NCI-H748 (cell line): ENCODE data around the gene VEPH1.

Experiments used
- DNase-seq: peaks from one replicate; lab custom pipeline; 2025; ENCODE audit not compliant: unreplicated experiment; lab: John Stamatoyannopoulos, UW

Gene VEPH1

DNA sequence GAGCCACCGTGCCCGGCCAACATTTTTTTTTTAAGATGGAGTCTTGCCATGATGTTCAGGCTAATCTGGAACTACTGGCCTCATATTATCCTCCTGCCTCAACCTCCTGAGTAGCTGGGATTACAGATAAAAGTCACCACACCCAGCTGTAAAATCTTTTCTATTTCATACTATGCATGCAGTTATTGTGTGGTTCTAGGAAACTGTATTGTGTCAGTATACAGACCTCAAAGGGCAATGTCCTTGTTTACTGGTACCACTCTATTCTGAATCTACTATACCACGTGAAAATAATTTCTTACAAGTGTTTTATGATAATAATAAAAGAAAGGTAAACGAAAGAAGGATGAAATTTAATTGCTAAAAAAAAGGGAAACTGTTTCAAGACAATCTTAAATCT, 190.0 kb downstream of the VEPH1 start:
- no peak for DNase-seq

DNA sequence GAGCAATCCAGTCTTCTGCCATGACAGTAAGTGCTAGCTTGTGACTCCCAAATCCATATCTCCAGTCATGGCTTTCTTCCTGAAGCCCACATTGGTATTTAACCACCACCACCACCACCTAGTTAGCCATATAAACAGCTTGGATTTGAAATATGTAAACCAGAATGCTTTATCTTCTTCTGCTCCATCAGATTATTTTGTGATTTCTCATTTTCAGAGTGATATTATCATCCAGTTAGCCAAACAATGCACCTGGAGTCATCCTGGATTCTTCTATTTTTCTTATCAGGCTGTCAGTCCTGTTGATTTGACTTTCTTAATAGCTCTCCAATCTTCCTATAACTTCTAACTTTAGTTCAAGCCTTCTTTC, 190.9 kb downstream of the VEPH1 start:
- DNase-seq: no peak

DNA sequence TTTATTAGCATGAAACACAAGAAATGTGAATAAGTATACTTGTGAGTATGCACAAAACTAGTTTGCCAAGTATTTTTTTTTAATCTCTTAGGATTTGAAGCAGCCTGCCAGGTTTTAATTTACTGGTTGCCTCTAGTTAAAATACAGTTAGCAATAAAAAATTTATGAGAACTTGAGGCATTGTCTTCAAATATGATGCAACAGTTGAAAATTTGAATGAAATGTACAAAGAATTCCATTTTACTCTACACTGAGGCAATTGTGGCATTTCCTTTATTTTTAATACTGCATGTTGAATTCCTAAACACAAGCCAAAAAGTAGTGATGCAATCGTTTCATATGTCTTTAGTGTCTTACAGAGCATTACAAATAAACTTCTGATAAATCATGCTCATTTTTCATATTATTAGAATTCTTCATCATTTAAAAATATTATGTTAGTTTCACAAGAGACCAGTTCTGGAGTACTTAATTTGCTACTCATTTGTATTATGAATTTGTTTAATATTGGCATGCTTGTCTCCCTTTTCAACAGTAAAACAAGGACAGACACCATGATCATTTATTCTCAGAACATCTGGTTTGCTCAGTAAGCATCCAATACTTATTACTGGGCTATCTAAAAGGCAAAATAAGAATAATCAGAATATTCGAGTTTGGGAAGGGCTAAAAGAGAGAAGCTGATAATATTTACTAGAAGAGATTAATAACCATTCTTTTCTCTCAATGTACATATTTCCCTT, 191.4 kb downstream of the VEPH1 start:
- DNase-seq: no peak

DNA sequence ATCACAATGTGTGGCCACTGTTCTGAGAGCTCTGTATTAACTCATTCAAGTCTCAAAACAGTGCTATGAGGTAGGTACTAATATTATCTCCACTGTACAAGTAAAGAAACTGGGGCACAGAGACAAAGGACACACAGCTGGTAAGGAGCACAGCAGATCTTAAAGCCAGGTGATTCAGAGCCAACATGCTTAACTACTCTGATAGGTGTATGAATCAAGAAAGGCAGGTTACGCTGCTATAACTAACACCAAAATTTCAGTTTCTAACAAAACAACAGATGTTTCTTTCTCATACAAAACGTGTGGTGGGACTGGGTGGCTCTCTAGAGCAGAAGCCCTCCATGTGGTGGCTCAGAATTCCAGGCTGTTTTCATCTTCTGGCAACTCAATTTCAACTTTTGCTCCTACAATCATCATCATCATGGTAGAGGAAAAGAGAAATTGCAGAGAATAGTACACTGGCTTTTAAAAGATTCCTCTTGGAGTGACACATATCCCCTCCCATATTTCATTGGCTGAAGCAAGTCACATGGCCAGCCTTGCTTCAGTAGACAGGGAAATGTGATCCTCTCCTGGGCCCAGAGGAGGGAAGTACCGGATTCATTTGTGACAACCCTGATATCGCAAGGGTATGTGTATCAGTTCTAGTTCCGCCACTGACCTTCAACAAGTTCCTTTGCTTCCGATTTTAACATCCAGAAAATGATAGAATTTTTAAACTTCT, 192.7 kb downstream of the VEPH1 start:
- no peak for DNase-seq

DNA sequence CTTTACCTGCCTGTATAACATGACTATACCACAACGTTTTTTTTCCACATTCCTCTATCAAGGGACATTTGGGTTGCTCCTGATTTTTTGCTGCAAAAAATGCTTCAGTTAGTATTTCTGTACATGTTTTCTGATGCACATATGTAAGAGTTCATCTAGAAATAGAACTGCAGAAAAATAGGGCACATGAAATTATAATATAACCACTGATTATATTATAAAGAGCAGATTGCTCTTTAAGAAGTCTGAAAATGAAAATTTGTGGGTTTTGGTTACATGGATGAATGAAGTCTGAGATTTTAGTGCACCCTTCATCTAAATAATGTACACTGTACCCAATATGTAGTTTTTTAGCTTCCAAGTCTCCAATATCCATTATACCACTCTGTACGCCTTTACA, 196.7 kb downstream of the VEPH1 start:
- no peak for DNase-seq

DNA sequence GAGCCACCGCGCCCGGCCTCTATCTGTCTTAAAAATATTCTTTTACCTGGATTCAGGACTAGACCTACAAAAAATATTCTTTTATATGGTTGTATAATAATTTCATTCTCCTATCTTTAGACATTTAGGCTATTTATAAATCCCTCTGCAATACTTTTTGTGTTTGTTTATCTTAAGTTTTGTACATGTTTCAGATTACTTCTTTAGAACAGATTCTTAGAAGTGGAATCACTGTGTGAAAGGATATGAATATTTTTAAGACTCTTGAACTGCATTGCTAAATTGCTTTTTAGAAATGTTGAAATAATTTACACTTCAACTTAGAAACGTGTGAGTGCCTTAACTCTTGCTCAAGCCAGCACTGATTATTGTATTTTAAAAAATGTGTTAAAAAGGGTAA, 197.8 kb downstream of the VEPH1 start:
- no peak for DNase-seq

DNA sequence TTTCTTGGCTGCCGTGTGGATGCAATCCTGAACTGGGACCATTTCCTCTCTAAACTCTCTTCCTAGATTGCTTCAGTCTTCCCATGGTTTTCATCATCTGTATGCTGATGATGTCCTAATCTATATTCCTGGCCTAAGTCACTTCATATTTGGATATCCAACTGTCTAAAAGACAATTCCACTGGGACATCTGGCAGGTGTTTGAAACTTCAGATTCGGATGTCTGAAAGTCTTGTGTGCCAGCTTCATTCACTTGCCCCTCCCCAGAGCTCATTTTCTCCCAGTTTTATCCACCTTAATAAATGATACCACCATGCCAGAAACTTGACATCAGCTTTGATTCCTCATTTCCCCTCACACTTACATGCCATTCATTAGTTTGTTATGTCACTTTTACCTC, 201.5 kb downstream of the VEPH1 start:
- no peak for DNase-seq

DNA sequence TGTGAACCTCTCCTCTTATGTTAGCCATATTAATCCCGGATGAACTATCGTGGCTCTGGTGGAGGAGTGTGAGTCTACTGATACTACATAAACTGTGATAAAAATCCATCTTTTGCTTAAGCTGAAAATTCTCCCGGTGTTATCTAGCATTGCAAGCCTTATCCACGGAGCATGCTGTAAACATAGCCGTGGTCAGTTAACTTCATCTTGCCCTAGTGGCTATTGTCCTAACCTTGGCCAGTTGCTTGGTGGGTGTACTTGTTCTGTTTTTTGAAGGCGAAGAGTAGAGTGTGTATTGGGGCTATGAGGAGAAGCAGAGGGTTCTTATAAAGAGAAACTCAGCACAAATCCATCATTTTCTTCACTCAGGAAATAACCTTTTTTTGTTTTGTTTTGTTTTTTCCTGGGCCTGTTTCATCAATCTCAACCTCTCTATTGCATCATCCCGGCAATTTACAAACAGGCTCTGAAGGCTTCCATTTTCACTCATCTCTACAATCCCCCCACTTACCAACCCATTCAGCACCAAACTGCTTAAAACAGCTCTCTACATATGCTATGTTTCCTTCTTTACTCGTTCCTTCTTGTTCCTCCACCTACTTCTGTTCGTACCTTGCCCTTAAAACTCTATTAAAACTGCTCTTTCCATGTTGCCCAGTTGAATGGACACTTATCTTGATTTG, 202.1 kb downstream of the VEPH1 start:
- no peak for DNase-seq

DNA sequence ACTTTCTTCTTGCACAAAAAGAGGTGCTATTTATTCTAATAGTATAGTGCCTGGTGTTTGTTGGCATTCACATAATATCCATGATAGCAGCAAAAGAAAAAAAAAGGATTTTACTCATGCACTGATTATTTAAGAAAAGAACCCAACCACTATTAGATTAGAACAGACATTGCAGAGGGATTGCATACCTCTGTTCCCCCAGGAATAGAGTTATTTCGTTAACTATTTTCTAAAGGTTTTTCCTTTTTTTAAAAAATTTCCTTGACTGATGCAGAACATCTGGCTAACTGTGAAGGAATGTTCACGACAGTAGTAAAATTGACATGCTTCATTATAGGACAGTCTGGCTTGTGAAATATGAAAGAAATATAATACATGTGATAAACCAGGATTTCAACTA, 203.1 kb downstream of the VEPH1 start:
- DNase-seq: no peak

DNA sequence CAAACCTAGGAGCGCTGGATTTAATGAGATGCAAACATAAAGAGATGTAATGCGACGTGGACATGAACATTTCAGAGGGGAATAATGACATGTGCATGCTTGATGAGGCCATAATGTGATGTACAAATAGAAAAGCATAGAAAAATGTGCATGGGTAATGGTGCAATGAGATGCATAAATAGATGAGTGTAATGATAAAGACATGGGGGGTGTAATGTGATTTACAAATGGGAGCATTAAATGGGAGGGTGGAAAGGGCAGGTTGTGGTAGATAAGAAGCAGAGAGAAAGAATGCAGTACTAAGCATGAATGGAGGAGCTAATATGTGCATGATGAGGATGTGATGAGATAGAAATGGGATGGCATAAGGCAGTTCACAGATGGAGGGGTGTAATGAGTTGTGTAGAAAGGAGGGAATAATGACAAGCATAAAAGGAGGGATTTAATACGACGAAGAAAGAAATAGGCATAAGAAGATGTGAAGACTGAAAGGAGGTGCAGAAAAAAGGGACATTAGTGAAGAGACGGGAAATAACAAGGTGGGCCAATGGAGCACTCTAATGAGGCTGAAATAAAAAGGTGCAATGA, 205.8 kb downstream of the VEPH1 start:
- DNase-seq: no peak

DNA sequence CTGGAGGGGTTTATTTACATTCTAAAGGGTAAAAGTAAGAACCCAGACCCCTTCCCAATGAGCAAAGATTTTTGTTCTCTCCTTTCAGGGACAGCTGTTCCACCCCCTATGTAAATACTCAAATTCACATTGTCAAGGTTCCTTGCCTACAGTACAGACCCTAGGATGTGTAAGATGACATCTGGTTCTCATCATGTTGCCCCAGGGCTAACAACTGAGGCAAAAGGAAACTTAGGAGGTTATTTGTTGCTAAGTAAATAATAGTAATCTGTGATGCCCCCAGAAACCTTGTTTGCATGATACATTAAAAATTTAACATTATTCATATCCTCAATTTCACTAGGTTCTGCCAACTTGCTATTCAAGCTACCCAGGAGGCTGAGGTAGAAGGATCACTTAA, 208.3 kb downstream of the VEPH1 start:
- DNase-seq: no peak

DNA sequence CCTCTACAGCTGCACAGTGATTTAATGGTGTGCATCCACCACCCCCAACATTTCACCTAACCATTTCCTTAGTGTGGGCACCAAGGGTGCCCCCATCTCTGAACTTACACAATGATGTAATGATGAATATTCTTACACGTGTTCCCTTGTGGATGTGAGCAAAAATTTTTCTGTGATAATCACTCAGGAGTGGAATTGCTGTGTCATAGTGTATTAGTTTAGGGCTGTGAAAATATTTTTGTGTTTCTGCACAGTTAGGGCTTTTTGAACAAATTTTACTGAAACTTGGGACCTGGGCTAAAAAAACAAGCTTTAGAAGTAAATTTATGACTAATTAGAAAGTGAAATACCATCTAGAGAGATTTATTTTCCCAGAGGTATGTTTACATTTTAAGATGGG, 208.7 kb downstream of the VEPH1 start:
- no peak for DNase-seq

DNA sequence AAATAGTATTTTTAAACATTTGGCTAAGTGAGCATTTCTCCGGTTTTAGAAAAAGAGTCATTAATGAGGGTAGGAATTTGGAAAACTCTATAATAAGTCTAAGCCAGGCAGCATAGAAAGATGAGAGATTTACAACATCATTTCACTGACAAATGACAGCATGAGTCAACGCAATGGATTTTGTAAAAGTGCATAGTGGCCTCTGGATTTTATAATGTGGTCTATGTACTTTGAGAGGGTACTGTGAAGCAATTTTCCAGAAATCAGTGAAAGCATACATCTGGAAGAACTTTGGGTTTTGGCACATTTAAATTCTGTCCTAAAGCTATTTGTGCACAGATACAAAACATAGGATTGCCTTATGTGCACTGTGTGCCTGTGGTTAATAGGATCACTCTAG, 212.4 kb downstream of the VEPH1 start:
- no peak for DNase-seq

DNA sequence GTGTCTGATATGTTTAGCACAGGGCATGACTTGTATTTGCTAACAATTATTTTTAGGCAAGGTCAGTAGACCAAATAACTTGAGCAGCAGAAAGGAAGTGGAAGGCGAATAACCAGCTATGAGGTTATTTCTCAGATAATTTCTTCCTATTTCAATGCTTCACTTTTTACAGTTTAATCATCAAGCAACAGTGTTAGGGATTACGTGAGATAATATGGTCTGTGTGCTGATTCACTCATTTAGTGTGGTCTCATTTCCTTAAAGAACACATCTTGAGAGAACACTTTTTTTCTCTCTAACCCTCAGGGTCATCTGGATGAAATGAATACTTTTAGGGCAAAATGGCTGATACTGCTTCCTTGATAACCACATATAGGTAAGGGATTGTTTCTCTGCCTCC, 217.2 kb downstream of the VEPH1 start:
- no peak for DNase-seq

DNA sequence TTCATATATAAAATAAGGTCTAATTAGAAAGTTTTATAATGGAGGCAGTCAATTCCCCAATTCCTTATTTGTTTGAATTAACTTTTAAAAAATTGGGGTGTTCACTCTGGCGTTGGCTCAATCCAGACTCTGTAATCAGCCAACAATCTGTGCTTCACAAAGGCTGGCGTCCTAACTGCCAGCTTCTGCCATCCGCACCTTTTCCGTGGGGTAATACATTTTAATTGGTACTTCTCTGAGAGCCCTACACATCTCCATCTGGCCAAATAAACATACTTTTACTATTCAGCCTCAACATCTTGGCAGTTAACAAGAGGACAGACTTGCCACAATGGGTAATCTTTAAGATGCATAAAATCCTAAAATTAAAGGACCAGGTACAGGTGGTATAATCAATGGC, 218.1 kb downstream of the VEPH1 start:
- no peak for DNase-seq

DNA sequence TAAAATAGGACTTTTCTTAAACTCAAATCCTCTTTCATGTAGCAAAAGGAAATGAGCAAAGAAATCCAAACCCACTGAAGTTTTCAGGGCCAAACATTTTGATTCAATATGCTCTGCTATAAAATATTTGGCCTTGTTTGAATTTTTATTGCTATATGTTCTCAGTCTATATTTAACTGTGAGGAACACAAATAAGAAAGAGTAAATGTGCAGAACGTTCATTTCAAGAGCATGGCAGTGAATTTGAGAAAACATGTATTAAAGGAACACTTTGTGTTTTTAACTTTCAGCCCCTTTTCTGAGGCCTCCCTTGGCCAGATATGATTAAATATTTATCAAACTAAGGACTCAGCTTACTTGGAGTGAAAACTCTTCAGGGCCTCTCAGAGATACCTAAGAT, 218.5 kb downstream of the VEPH1 start:
- DNase-seq: no peak

DNA sequence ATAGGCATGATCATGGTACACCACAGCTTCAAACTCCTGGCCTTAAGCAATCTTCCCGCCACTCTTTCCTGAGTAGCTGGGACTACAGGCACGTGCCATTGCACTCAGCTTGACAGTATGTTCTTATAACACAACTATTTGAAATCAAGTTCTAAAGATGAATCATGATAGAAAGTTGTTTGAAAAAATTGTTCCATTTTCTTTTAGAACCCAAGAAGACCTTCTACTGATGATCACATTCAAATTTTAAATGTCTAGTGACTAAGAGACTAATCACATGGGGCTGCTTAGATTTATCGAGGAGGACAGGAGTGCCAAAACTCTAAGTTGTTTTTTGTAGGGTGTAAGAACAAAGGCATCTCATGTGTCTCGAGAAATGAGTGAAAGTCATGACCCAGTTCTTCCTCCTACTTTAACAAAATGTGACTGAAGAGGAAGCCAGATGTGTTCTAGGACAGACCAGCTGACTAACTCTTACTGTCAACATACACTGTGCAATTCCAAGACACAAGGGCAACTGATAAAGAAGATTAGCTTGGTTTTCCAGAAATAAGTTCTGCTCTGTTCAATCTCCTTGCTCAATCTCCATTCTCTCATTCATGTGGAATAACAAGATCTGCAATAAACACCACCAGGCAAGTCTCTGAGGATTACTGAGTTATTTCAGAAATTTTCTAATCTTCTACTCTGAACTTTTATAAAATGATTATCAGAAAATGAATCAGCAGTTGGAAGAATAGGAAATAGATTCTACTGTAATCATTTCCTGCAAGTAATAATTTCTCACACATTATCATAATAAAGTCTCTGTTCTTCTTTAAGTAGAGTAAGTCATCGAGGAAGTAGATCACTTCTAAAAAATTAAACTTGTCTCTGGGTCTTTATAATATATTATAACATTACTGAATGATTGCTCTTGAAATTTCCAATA, 220.7 kb downstream of the VEPH1 start:
- no peak for DNase-seq

DNA sequence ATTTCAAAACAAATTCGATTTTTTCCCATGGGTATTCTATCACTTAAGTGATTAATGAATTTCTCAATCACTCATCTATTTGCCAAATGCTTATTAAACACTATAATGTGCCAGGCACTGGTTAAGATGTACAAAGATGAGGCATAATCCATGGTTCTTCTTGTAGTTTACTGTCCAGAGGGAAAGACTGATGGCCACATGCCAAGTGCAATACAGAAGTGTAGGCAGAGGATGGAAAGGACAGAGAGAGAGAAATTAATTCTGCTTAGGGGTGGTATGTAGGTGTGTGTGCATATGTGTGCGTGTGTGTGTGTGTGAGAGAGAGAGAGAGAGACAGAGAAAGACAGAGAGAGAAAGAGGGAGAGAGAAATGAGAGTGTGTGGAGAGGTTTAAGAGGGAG, 222.4 kb downstream of the VEPH1 start:
- no peak for DNase-seq

DNA sequence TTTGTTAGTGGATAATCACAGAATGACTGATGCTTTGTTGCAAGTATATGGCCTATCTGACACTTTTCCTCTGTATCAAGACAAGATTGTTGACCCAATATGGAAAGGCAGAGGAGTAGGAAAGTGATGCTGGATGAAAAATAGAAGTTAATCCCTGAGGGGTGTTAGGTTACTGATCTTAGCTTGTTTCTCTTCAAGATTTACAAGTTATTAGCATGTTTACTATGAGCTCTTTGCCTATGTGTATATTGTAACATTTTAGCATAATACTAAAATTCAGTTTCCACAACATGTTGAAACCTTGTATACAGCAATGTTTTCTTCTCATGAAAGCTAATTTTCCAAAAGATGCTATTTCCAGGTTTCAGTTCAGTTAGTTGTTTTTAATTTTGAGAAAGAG, 222.9 kb downstream of the VEPH1 start:
- DNase-seq: no peak

DNA sequence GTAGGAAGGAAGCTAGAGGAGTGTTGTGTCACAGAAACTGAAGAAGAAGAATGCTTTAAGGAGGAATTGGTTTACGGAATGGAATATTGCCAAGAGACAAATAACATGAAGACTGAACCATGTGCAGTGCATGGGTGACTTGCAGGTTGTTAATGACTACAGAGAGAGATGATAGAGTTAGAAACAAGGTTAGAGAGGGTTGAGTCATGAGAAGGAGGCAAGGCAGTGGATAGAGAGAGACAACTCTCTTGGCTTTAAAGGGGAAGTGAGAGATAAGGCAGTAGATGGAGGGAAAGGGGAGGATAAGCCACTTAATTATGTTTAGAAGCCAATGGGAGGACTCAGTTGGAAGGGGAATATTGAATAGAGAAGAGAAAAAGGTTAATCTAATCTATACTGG, 224.0 kb downstream of the VEPH1 start:
- DNase-seq: no peak

DNA sequence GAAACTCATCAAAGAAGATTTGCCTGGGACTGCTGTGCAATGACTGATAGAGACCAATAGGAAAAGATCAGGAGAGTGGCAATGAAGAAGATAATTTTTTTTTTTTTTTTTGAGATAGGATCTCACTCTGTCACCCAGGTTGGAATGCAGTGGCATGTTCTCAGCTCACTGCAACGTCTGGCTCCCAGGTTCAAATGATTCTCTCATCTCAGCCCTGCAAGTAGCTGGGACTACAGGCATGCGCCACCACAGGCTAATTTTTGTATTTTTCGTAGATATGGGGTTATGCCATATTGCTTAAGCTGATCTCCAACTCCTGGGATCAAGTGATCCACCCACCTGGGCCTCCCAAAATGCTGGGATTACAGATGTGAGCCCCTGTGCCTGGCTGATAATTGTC, 226.4 kb downstream of the VEPH1 start:
- DNase-seq: no peak
